NCI-H146 (cell line): ENCODE results near the gene CRB3.
"Not testable (repeated sequence)": the region's sequence is repeated elsewhere in the genome, so short reads cannot be mapped to it uniquely, and the experiment has no call there.

Experiments
- DNase-seq: peaks from one replicate; lab custom pipeline; 2025; lab: John Stamatoyannopoulos, UW

Gene CRB3

GRCh38 chr19:6491802-6492592, 27.9 kb downstream of the CRB3 start:
- no peak for DNase-seq

GRCh38 chr19:6494438-6495036, 30.5 kb downstream of the CRB3 start:
- no peak for DNase-seq

- no peak for DNase-seq
Observed at GRCh38 chr19:6495947-6496346, 31.9 kb downstream of the CRB3 start.

- no peak for DNase-seq
Observed at GRCh38 chr19:6498294-6499036, 34.4 kb downstream of the CRB3 start.

GRCh38 chr19:6499052-6499790, 35.1 kb downstream of the CRB3 start:
- DNase-seq: no peak

GRCh38 chr19:6500837-6501739, 37.0 kb downstream of the CRB3 start:
- DNase-seq: no peak

- DNase-seq: no peak
Observed at GRCh38 chr19:6501740-6502648, 37.9 kb downstream of the CRB3 start, which contains the start of gene TUBB4A. TSS of gene TUBB4A (minus strand) at chr19:6502309. CDS start at chr19:6502212, 97 bp downstream.

- DNase-seq: no peak
Observed at GRCh38 chr19:6503407-6504201, 39.5 kb downstream of the CRB3 start.

GRCh38 chr19:6508028-6508771, 44.1 kb downstream of the CRB3 start:
- DNase-seq: not testable (repeated sequence)

GRCh38 chr19:6509118-6509971, 45.3 kb downstream of the CRB3 start:
- no peak for DNase-seq

- no peak for DNase-seq
Observed at GRCh38 chr19:6510618-6511017, 46.5 kb downstream of the CRB3 start.

GRCh38 chr19:6514089-6514488, 50.0 kb downstream of the CRB3 start:
- no peak for DNase-seq

GRCh38 chr19:6514926-6515544, 51.0 kb downstream of the CRB3 start:
- no peak for DNase-seq

GRCh38 chr19:6516018-6516658, 52.1 kb downstream of the CRB3 start:
- DNase-seq: peak; percentile 69
